ENCODE results near the gene SP2.

The SP2 gene

GRCh38 chr17:47860386-47860785 is 35.6 kb upstream of the SP2 start:
- no peak overlapping the region for H3K4me3 ChIP-seq (replicated peaks in 1 of 2; ENCODE audit: low read depth in 2 of 2, low read length in 2 of 2)
- TF ChIP-seq CTCF (IDR thresholded peaks at IDR 0.05; ENCODE audit: low read depth, low read length) = no peak
- no peak for DNase-seq (ENCODE audit: low read depth in 2 of 2)

- no peak for TF ChIP-seq CTCF (IDR thresholded peaks at IDR 0.05; ENCODE audit: low read depth, low read length)
- H3K4me3 ChIP-seq (replicated peaks in 1 of 2; ENCODE audit: low read depth in 2 of 2, low read length in 2 of 2) = no peak overlapping the region
- peak; percentile 65 to 92 for DNase-seq (ENCODE audit: low read depth in 2 of 2)
Measured at GRCh38 chr17:47862621-47863440, 33.2 kb upstream of the SP2 start.

GRCh38 chr17:47864791-47865216 is 31.2 kb upstream of the SP2 start:
- no peak for TF ChIP-seq CTCF (IDR thresholded peaks at IDR 0.05; ENCODE audit: low read depth, low read length)
- H3K4me3 ChIP-seq (replicated peaks in 1 of 2; ENCODE audit: low read depth in 2 of 2, low read length in 2 of 2) = no peak overlapping the region
- no peak for DNase-seq (ENCODE audit: low read depth in 2 of 2)

DNA sequence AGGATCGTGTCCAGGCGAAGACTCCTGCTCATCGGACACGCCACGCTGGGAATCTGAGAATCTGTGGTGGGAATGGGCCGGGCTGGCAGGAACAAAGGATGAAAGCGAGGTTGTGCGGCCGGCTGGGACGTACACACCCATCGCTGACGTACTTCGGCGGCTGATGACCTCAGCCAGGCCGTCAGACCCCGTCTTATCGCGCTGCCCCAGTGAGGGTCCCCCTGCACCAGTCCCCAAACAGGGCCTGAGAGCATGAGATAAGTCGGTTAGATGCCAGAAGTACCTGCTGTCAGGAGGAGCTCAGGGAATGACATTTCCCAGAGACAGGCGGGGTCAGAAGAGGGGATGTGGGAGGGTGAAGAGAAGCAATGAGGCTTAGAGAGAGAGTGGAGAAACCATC is 29.1 kb upstream of the SP2 start:
- no peak for TF ChIP-seq CTCF (IDR thresholded peaks at IDR 0.05; ENCODE audit: low read depth, low read length)
- H3K4me3 ChIP-seq (replicated peaks in 1 of 2; ENCODE audit: low read depth in 2 of 2, low read length in 2 of 2) = no peak overlapping the region
- DNase-seq (ENCODE audit: low read depth in 2 of 2) = peak; percentile 40 to 75

DNA sequence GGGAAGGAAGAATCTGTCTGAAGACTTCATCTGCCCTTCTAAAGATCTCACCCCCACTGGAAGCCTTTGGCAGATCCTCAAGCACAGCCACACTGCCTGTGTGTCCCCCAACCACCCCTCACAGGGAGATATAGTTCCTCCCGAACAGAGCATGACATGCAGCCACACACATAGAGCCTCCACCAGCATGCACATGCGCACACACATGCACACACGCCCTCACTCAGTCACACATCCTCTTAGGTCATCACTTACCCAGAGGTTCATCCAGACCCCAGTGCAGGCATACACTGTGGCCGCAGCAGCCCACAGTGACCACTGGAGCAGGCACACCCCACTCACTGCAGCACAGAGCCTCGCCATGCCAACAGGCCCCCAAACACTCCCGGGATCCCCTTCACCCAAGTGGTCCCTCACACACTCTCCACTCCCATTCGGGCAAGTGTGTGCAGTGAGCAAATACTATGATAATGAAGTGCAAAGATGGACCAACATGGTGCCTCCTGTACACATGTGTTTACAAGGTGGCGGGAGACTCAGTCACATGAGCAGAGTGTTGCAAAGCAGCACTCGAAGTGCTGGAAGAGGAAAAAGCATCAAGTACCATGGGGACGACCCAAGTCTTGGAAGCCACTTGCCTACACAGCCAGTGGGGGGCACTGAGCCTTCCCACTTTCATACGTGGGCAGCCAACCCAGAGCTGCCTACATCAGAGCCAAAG is 28.1 kb upstream of the SP2 start:
- TF ChIP-seq CTCF (IDR thresholded peaks at IDR 0.05; ENCODE audit: low read depth, low read length) = no peak
- no peak overlapping the region for H3K4me3 ChIP-seq (replicated peaks in 1 of 2; ENCODE audit: low read depth in 2 of 2, low read length in 2 of 2)
- no peak for DNase-seq (ENCODE audit: low read depth in 2 of 2)

DNA sequence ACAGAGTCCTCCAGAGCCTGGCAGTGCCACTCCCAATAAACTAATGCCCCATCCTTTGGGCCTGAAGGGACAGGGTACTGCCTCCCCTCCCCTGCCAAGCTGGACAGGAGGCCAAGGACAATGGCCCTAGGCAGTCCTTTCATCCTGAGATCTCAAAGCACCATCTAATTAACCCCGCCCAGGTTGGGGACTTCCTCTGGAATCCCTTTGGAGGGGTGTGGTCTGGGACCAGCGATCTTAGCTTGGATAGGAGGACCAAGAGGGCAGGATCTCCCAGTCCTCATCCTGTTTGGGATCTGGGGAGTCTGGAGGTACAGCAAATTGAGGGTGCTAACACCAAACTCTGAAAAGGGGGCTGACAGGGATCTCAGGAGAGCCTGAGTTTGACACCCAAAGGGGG is 26.9 kb upstream of the SP2 start:
- no peak for TF ChIP-seq CTCF (IDR thresholded peaks at IDR 0.05; ENCODE audit: low read depth, low read length)
- H3K4me3 ChIP-seq (replicated peaks in 1 of 2; ENCODE audit: low read depth in 2 of 2, low read length in 2 of 2) = no peak overlapping the region
- no peak for DNase-seq (ENCODE audit: low read depth in 2 of 2)
